HUDEP-2 (cell line): ENCODE measurements around the gene TARP.
A peak's percentile ranks its signal among the peaks of the same experiment; 100 is the strongest.
"Not testable (repeated sequence)": the region's sequence is repeated elsewhere in the genome, so short reads cannot be mapped to it uniquely, and the experiment has no call there.

ENCODE experiments used
- DNase-seq, 76 experiments: peaks; one replicate each; lab custom pipeline; 2025; ENCODE audit not compliant: unreplicated experiment in 76 of 76; lab: John Stamatoyannopoulos, UW

TARP gene

DNA sequence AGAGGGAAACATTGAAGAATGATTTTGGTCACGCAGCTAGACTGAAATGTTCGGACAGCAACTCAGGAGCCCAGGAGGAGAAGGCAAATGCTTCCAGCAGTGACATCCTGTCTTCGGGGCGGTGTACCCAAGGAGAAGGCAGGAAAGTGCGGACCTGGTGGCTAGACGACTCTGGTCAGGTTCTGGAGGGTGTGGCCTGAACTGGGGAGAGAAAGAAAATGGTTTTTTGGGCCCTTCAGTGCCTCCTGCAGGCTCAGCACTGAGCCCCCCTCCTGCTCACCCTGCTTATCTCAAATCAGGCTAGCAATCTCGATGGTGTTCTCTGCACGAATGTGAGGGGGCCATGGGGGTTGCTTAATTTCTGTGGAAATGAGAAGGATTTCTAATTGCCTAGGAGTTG is 26.7 kb upstream of the TARP start:
- DNase-seq, result no peak

DNA sequence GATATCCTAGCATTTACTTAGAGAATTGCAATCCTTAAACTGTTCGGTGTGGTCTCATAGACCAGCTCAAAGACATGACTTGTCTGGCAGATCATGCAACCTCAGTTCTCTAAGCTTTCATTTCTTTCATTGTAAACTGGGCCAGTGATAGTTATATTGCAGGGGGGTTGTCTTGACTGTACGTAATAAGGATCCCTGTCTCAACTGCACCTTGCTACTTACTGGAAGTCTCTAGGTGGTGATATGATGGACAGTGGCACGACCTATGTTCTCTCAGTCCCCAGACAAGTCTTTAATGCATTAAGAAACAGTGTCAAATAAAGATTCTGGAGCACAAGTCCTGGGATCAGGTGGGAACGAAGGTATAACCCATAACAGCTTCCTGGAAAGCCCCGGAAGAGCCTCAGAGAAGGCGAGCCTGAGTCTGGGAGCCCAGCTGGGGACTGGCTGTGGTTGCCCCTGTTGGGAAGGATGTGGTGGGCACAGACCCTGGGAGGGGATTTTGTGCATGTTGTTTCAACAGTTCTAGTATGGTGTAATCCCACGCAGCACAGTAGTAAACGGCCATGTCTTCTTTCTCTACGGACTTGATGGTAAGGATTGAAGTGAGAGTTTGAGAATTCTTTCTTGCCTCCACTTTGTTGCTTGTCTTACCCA is 26.0 kb upstream of the TARP start:
- no peak for DNase-seq

DNA sequence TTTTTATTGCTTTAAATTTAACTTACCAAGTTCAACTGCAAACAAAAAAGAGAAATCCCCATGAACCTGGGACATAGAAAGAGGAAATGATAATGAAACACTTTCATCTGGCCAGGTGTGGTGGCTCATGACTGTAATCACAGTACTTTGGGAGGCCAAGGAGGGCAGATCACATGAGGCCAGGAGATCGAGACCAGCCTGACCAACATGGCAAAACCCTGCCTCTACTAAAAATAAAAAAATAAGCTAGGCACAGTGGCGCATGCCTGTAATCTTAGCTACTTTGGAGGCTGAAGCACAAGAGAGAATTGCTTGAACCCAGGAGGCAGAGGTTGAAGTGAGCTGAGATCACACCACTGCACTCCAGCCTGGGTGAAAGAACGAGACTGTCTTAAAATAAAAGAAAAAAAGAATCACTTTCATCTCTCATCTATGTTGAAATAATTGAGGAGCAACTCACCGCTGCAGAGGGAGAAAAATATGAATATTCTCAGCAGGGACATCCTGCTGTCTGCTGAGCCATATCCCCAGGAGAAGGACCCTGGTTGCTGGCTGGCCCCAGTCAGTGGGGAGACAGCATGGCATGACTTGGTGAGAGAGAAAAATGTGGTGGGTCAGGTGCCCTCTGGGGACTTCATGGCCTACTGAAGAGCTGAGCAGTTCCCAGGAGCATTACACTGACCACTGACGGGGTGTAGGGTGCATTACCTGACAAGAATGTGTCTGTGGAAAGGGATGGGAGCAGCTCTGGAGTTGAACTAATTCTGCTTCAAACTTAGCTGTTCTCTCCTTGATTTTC is 22.8 kb upstream of the TARP start:
- no peak for DNase-seq

DNA sequence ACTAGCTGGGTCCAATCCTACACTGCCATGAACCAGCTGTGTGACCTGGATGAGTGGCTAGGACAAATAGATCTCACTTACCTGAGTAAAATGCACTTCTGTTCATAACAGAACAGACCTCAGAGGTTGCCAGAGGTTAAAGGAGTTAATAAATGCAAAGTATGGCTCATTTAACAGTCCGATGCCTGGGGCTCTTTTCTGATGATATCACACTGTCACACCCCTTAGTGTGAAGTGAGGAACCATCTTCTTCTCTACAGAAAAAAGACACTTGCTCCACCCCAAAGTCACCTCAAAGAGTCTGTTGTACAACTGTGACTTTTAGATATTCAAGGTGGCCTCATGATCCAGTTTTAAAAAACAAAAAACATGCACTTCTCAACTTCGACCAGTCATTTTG is 21.5 kb upstream of the TARP start:
- DNase-seq, result no peak

DNA sequence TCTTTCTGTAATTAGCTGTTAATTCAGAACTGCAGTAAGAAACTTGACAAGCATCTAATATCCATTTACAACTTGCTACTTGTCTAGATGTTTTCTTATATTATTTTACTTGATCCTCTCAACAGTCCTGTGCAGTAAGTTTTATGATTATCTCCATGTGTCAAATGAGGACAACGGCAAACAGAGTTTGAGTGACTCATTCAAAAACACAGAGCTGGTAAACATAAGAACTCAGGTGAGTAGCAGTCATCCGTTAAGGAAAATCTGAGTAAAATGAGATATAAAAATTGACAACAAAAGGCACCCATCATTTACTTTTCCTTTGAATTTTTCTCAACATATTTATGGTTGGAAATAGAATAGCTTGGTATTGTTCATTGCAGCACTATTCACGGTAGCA is 19.0 kb upstream of the TARP start:
- no peak for DNase-seq

DNA sequence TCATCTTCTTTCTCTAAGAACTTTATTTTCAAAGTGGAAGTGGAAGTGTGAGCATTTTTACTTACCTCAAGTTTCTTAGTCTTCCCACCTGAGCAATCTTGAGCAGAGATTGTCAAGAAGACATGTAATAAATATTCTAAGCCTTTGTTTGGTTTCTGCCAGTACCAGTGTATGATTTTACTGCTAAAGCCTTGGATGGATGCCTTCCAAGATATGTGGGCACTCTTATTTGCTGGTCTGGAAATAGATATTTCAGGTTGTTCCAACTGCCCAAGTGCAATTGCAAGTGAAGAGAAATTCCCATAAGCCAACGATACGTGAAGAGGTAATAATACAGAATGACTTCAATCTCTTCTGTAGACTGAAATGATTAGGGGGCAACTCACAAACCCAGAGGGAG is 18.2 kb upstream of the TARP start:
- no peak for DNase-seq

DNA sequence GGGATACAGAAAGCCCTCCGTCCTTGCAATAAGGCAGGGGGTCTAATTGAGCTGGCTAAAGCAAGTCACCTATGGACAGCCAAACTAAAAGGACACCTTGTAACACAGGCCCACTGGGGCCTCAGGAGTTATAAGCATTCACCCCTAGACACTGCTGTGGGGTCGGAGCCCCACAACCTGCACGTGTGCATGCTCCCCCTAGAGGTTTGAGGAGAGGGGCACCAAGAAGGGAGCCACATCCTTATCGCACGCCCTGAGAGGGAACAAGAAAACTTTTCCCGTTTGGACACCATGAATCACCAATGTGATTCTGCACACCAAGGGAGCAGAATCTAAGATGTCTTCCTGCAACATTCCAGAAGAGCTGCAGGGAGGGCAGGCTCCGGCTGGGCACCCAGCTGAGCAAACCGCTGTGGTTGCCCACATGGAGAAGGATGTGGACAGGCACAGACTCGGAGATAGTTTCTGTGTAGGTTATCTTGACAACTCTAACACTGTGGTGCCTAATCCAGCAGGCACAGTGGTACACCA is 17.7 kb upstream of the TARP start:
- no peak for DNase-seq

DNA sequence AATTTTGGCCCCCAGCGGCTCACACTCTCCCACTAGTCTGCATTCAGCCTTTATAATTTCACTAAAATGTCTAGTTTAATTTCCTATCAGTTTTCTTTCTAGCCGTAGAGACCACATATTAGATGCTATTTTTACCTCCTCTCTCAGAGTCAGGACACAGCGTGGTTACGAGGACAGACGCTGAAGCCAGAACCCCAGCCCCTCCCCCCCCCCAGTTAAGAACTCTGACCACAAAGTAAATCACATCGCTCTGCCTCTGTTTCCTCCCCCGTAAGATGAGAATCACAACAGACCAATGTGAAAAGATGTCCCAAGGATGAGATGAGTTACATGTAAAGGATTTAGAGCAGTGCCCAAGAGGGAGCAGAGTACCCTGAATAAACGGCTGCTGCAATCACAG is 11.1 kb upstream of the TARP start:
- no peak for DNase-seq

DNA sequence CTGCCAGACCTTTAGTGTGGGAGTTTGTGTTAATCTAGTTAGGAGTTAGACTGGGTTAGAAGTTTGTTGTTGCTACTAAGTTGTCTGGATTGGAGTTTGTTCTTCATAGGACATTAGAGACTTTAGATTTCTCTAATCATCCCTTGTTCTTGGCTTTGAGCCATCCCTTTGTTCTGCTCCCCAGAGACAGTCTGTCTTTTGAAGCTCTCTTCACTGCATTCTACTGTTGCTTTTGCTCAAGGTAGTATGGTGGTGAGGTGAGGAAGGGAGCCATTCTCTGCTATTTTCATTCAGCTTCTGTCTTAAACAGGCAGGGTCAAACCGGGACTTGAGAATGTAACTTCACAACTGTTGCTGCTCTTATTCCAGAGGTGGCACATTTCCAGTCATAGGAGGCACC is 10.4 kb upstream of the TARP start:
- peak in 2 of 76 experiments; percentile 1 to 22 for DNase-seq

DNA sequence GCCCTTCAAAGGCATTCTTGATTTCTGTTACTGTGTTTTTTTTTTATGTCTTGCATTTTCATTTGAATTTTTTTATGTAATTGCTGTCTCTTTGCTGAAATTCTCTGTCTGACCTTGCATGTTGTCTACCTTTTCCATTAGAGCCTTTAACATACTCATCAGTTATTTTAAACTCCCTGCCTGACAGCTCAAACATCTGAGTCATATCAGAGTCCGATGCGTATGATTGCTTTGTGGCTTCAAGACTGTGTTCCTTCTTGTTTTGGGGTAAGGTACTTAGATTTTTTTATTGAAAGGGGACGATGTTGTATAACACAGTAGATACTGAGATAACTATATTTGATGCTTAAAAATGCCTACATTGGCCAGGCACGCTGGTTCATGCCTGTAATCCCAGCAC is 9.7 kb upstream of the TARP start:
- no peak for DNase-seq

DNA sequence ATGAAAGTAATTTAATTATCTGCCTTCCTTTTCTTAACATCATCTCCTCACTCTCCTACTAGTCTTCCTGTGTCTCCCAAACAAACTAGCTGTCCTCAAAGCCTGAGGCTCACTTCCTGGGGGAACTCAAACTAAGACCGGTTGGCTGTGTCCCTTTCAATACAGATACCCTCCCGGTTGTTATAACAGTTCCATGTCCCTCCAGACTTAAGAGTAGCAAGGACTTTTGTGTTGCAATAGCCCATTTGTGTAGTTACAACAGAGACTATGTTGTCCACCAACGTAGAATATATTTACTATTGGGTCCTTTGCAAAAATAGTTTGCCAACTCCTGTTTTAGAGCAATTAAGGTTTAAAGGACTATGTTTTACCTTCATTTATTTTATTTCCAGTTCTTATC is 8.6 kb upstream of the TARP start:
- DNase-seq, result no peak

DNA sequence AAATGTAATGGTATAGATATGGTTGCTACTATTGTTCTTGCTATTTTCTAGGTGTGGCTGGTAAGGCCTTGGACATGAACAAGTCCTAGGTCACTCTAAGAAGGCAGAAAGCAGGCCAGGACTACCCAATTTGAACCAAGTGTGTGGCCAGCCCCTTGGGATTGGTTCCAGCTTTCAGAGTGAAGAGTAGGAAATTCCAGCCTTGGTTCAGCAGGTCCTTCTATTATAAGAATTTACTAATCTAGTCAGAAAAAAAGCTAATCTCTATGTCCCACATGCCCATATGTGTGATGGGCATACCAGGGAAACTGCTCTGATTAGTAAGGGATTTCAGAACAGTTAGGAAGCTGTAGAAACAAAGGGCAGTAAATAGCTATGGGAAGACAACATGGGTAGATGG is 7.8 kb upstream of the TARP start:
- no peak for DNase-seq

DNA sequence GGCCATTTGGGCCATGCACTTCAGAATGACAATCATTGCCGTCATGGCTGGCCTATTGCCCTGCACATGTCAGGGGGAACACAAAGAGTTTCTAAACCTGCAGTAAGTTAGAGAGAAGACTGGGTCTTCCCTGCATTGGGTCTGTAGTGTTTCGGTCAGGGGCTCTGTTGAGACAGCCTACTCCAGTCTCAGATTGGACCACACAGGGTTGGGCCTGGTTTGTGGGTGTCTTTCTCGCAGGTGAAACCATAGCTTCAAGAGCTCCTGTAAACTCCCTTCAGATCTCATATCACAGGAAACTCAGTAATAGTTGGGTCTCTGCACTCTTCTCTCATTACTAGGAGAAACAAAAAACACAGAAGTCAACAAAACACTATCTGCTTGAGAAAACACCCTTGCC is 7.3 kb upstream of the TARP start:
- DNase-seq, result no peak

DNA sequence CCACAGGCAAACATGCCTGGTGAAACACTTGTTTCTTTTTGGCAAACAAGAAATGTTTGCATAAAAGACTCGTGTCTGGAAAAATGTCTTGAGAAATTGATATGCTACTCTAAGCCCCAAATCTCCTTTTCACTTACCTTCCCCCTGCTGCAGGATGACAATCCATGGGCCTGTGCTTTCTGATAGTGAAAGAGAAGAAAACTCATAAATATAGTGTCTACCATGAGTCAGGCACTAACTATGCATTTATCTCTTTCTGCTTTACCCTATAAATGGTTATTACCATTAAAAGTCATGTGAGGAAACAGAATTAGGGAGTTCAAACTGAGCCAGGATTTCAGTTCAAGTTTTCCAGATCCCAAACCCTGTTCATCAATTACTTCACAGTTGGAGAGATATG is 6.6 kb upstream of the TARP start:
- DNase-seq, result no peak

DNA sequence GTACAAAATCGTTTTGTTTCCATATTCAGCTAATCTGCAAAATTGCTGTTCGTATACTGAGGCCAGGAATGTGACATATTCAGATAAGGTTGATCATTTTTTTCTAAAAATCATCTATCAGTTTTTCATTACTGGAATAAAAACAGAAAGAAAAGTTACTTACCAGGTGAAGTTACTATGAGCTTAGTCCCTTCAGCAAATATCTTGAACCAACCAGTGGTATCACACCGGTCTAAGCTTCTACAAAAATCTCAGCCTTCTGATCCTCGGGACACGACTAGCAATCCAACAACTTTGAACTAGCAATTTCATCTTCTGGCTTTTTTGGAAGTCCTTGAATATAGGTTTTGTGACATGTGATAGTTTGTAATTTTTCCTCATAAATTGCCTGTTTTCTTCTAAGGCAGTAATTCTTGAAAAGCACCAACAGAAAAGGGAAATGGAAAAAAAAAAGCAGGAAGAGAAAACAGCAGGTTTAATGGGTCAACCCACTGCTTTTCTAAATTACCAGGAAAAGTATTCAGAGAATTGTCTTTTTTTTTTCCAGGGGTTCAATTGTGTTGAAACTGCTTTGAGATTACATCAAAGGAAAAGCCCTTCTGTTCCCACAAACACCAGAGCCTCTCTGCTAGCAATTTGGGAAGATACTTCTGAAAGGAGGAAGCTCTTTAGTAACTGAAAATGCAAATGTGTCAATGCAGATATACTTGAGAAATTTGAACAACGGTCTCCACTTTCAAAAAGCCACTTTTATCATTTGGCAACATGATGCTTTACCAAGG is 2.9 kb upstream of the TARP start:
- DNase-seq, result peak in 2 of 76 experiments; percentile 3 to 21

DNA sequence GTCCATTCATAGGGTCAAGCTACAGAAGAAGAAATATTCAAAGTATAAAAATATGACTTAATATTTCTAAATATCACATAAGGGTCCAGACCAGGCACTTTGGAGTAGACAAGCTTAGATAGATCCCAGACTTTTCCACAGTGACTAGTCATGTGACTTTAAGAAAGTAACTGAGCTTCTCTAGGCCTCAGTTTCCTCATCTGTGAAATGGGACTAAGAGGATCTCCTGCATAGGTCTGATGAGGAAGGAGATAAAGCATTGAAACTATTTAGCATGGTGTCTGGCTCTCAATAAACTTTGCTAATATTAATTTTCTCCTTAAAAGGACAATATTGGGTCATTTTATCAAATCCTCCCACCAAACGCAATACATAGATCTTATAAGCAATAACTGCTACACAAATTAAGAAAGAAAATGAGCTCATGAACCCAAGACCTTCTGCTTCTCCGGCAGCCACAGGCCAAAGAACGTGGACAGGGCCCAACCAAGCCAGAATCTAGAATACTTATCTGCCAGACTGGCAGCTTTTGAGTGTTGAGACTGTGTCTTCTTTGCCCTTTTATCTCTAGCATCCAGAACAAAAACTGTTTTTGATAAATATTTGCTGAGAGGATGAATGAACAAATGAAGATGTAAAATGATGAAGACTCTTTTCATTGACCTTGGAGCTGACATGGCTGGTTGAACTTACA is 1.6 kb upstream of the TARP start:
- DNase-seq, result peak in 18 of 76 experiments; percentile 1 to 54 (median 18)

DNA sequence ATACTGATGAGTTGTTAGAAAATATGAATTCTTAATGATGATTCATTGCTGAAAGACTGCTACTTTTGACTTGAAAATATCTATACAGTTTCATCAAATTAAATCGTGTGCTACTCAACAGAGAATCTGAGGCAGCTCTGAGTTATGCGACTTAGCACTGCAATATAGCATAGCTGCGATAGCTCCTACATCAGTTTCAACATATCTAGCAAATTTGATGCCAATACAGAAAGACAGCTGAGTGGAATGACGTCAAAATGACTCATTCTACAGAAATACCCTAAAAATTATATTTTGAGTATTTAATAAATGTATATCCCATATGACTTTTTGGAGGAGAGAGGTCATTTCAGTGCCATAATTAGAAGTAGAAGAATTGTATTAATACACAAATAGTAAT is 1.1 kb upstream of the TARP start:
- no peak for DNase-seq

DNA sequence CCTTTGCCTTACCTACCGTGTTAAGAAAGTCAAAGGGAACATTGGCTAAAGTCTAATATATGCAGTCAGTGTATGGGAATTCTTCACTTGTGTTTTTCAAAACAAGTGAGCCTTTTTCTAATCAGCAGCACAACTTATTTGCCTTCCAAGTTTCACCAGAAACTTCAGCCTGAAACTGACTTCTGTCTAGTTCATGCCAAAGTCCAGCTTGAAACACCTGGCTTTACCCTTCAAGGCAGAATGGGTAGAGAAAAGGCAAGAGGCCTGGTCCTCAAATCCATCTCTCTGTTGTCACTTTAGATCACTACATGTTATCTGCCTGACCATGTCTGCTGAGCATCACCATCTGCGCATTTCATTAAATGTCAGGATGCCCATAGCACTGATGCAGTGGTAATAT is 3.0 kb downstream of the TARP start:
- DNase-seq, result not testable (repeated sequence)

DNA sequence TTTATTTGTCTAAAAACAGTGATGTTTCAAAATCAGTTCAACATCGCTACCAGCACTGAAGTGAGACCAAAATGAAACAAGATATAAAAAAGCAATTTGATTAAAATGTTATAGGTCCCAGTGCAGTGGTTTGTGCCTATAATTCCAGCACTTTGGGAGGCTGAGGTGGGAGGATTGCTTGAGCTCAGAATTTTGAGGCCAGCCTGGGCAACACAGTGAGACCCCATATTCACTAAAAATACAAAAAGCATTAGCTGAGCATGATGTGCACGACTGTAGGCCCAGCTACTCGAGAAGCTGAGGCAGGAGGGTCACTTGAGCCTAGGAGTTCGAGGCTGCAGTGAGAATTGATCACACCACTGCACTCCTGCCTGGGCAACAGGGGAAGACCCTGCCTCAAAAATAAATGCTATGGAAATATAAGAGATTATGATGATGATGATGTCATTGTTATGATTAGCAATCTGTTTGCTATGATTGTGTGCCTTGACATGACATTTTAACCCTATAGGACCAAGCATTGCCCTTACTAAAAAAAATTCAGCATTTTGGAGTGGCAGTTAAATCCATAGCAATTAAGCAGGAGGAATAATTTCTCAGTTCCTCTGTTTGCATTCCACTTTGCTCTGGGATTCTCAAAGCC is 3.6 kb downstream of the TARP start:
- DNase-seq, result not testable (repeated sequence)

DNA sequence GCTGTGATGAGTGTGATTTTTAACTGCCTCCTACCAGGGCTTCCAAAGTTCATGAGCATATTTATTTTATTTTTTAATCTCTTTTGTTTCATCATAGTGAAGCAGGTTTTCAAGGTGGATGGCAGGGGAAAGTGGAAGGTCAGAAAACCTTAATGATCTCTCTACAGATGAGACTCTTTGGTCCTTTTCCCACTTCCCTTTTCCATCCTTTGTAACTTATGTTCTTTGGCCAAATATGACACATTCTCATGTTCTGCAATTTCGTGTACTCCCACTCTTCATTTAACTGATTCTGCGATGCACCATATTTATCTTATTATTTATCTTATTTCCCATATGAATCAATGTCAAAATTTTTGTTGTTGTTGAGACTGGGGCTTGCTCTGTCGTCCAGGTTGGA is 7.5 kb downstream of the TARP start:
- not testable (repeated sequence) for DNase-seq
